Uterus (tissue), 4 donors: ENCODE results near the gene ASAP3. TPM values are rescaled to one million over a fixed set of nuclear protein-coding genes. Genes with fewer than 3 reads are reported as not detected.

Source experiments
- DNase-seq, 2 donors: peaks; one replicate each; pipeline ENCODE4 v3.0.0-alpha.2; 2019 to 2020
- H3K27ac ChIP-seq, 2 donors: fragments of 200-600 bp; sonication (generic); 1 replicate in 1 of 2; 2 replicates in 1 of 2; pipeline ENCODE4 v1.5.1; 2016 to 2018
- H3K27me3 ChIP-seq, 2 donors: fragments of 200-600 bp; sonication (generic); one replicate each; pipeline ENCODE4 v1.5.1; 2018 to 2019; ENCODE audit warnings: control low read depth in 1 of 2
- H3K36me3 ChIP-seq, 2 donors: fragments of 200-600 bp; sonication (generic); one replicate each; pipeline ENCODE4 v1.5.1; 2019; ENCODE audit warnings: control low read depth in 1 of 2
- H3K4me1 ChIP-seq, 2 donors: fragments of 200-600 bp; sonication (generic); one replicate each; pipeline ENCODE4 v1.5.1; 2018 to 2019; ENCODE audit warnings: control low read depth in 1 of 2
- H3K4me3 ChIP-seq, 2 donors: fragments of 200-600 bp; sonication (generic); 1 replicate in 1 of 2; 2 replicates in 1 of 2; pipeline ENCODE4 v1.5.1; 2018 to 2019; ENCODE audit warnings: mild to moderate bottlenecking in 1 of 2
- H3K9me3 ChIP-seq, 2 donors: fragments of 200-600 bp; sonication (generic); one replicate each; pipeline ENCODE4 v1.5.1; 2019; ENCODE audit warnings: control low read depth in 1 of 2
- POLR2A ChIP-seq, 2 donors: fragments of 450-650 bp; IDR thresholded peaks; one replicate each; pipeline ENCODE4 v1.6.1; 2016; ENCODE audit warnings: antibody characterized with exemption in 2 of 2, mild to moderate bottlenecking in 1 of 2, moderate library complexity in 1 of 2
- intact Hi-C: fragments of 100-400 bp; cut with DNase I; formaldehyde crosslinking; loops from one replicate; pipeline ENCODE4 v1.15.1; 2023; ENCODE audit warnings: low total_unique reads
- total RNA-seq, 4 donors: library from RNA; depleted of rRNA in 3 of 4; stranded (reverse); fragments of >200 nt in 3 of 4; gene quantifications; one replicate each; pipeline versions ENCODE4 v1.1.0 to v1.2.4, GENCODE V29; 2014 to 2023
- TF ChIP-seq, protein P1 (sequence below), 4 experiments: fragments of 200-600 bp in 2 of 4; fragments of 450-650 bp in 2 of 4; sonication (generic) in 2 of 4; IDR thresholded peaks; one replicate each; pipeline ENCODE4 v1.5.1; 2016 to 2019; ENCODE audit warnings: antibody characterized with exemption in 4 of 4, mild to moderate bottlenecking in 2 of 4, moderate library complexity in 1 of 4
- donor health status: DM: yes; HTN: yes; CAD: no.

The ASAP3 gene
- total RNA-seq, 4 donors from 2014 or later, result 48.4 to 87.7 (median 68.2) TPM

DNA sequence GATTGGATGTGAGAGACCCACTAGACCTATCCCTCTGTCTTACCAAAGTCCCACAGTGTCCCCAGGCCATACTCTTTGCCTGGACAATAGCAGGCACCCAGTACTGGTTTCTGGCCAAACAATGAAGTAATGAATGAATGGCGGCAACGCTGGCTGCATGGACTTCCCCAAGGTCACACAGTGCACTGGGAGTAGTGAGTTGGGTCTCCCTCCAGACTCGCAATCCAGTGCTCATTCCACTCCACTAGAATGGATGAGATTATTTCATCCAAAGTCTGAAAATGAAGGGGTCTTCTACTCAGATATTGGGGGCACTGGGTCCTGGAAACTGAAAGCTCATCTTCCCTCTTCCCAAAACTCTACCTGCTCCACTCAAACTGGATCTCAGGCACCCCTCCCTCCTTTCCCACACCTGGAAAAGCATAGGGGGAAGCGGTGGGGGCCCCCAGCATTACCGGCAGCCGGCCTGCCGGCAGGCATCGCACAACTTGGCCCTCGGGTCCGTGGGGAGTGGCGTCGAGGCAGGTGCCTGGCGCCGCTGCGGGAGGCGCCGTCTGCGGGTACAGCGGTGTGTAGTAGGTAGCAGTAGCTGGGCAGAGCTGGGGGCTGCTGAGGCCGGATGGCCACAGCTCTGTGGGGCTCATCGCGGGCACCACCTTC, 46.2 kb upstream of the ASAP3 start:
- Histone ChIP-seq H3K36me3 (no peaks in the 10 kb centered on the region), H3K4me1 (peaks cover 0 to 9% of the 10 kb centered on the region in 2 donors), H3K9me3 (no peaks in the 10 kb centered on the region), H3K27ac (no peak overlapping the region), H3K4me3 (peak overlapping the region; percentile 10 to 34), H3K27me3 (no peaks in the 10 kb centered on the region)
- intact Hi-C loops, result no loop called here
- TF ChIP-seq, protein P1, sequence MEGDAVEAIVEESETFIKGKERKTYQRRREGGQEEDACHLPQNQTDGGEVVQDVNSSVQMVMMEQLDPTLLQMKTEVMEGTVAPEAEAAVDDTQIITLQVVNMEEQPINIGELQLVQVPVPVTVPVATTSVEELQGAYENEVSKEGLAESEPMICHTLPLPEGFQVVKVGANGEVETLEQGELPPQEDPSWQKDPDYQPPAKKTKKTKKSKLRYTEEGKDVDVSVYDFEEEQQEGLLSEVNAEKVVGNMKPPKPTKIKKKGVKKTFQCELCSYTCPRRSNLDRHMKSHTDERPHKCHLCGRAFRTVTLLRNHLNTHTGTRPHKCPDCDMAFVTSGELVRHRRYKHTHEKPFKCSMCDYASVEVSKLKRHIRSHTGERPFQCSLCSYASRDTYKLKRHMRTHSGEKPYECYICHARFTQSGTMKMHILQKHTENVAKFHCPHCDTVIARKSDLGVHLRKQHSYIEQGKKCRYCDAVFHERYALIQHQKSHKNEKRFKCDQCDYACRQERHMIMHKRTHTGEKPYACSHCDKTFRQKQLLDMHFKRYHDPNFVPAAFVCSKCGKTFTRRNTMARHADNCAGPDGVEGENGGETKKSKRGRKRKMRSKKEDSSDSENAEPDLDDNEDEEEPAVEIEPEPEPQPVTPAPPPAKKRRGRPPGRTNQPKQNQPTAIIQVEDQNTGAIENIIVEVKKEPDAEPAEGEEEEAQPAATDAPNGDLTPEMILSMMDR (IDR thresholded peaks at IDR 0.05), result no peak
- TF ChIP-seq POLR2A (IDR thresholded peaks at IDR 0.05), result no peak
- DNase-seq, result no peak

DNA sequence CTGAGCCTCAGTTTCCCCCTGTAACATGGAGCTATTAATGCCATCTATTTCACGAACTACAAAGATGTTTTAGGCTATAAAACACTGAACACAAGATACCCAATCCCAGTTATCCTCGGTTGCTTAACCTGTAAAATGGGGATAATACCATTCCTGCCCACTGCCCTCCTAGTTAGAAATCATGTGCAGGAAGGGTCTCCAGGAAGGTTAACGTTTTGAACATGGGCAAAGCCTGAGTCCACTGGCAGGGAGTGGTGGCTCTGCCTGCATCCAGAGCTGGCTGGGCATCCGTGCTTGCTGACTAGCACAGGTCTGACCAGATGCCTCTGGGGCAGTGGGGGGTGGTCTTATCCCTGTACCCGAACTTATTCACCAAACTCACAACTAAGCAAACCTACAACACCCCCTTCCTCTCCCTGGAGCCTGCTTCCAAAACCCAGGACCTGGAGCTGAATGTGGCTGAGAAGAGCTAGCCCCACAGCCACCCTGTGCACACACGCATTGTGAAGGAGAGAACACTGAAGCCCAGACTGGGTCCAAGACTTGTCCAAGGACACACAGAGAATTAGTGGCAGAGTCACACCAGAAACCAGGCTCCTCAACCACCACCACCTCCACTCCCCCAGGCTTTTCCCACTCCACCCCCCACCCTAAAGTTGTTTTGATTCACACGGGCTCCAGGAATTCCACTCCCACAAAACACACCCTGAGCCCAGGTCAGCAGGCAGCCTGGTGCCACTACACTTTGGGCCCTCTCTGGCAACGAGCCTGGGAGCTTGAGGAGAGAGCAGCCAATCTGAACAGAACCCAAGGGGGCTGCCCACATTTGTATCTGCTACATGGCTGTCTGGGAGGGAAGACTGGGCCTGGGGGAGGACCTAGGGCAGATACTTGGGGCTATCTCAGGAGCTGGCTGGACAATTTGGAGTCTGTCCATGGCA, 45.4 kb upstream of the ASAP3 start:
- peaks cover 0 to 9% of the 10 kb centered on the region in 2 donors for H3K4me1 ChIP-seq
- H3K27ac ChIP-seq, result no peak overlapping the region
- no peaks in the 10 kb centered on the region for H3K36me3 ChIP-seq
- DNase-seq, result no peak
- H3K4me3 ChIP-seq, result no peak overlapping the region
- H3K27me3 ChIP-seq, result no peaks in the 10 kb centered on the region
- no peaks in the 10 kb centered on the region for H3K9me3 ChIP-seq
- intact Hi-C loops, result no loop called here
- TF ChIP-seq, protein P1 (IDR thresholded peaks at IDR 0.05), result no peak
- no peak for TF ChIP-seq POLR2A (IDR thresholded peaks at IDR 0.05)

DNA sequence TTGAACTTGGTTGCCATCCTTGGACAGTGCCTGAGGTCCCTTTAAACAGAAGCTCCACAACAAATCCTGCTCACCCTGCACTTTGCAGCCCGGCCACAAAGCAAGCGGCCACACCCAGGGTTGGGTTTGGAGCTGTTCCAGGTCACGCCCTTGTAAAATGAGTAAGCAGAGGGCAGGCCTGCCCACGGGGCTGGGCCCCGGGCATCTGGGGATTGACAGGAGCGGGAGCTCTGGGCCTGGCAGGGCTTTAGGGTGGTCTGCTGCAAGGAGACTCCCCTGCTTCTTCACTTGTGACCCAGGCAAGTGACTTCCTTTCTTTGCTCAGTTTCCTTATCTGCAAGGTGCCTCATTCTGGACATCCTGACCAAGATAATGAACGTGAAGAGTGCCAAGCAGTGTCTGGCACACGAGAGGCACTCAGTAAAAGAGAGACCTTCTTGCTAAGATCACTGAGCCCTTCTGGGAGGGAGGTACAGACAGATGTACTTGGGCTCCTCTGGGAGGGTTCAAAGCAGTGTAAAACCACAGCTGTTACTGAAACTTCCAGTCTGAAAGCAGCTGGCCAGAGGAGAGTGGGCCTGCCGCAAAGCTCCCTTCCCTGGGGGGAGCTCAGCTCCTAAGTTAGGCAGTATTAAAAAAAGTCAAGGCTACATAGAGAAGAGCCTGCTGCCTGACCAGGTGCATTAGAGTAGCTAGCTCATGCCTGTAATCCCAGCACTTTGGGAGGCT, 44.4 kb upstream of the ASAP3 start:
- intact Hi-C loops, result no loop called here
- peak; percentile 41 to 42 for DNase-seq
- Histone ChIP-seq H3K9me3 (no peaks in the 10 kb centered on the region), H3K4me1 (peaks cover 0 to 9% of the 10 kb centered on the region in 2 donors), H3K36me3 (no peaks in the 10 kb centered on the region), H3K27me3 (no peaks in the 10 kb centered on the region), H3K4me3 (no peak overlapping the region), H3K27ac (no peak overlapping the region)
- TF ChIP-seq, protein P1 (IDR thresholded peaks at IDR 0.05), result no peak
- TF ChIP-seq POLR2A (IDR thresholded peaks at IDR 0.05), result no peak

DNA sequence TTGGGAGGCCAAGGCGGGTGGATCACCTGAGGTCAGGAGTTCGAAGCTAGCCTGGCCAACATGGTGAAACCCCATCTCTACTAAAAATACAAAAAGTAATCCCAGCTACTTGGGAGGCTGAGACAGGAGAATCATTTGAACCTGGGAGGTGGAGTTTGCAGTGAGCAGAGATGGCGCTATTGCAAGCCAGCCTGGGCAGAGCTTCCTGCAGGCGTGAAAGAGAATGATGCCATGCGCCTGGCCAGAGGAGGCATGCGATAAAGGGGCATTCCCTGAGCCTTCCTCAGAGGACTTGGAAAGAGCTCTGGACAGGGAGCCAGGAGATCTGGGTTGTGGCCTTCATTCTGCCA, 43.9 kb upstream of the ASAP3 start:
- H3K27ac ChIP-seq, result no peak overlapping the region
- peaks cover 0 to 9% of the 10 kb centered on the region in 2 donors for H3K4me1 ChIP-seq

More for the DNA sequence above, 43.9 kb upstream of the ASAP3 start:
- no peaks in the 10 kb centered on the region for H3K27me3 ChIP-seq
- no peak for DNase-seq
- H3K4me3 ChIP-seq, result no peak overlapping the region
- intact Hi-C loops, result no loop called here
- TF ChIP-seq, protein P1 (IDR thresholded peaks at IDR 0.05), result no peak
- TF ChIP-seq POLR2A (IDR thresholded peaks at IDR 0.05), result no peak
- no peaks in the 10 kb centered on the region for H3K9me3 ChIP-seq
- H3K36me3 ChIP-seq, result no peaks in the 10 kb centered on the region
